ENCODE data around the gene MMADHC. TPM values are rescaled to one million over a fixed set of nuclear protein-coding genes. Genes with fewer than 3 reads are reported as not detected.

Gene MMADHC
- total and polyA plus RNA-seq, 2 of the 4 experiments (the other 2 are of a cell fraction) = 62.6 to 112 TPM

DNA sequence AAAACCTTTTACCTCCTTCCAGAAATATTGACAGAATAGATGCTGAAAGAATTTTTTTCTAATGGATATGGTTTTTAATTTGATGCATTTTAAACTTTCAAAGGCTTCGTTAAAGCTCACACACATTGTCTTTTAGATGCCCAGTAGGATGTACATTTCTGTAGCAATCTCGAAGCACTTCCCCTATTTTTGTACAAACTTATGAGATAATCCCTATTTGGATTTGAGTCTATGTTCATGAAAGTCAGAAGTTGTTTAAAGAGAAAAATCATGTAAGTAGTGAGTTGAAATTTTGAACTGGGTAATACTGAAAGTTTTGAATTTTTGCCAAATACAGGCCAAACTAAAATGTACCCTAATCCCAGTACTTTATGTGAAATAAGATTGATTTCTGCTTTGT lies 38.1 kb upstream of the MMADHC start:
- in situ Hi-C loops (cut with MboI; ENCODE audit: low sequenced_read_pairs) = no loop called here
- Histone ChIP-seq H3K9me1 (ENCODE audit: insufficient read depth, low read length) (no peaks in the 10 kb centered on the region), H2BK20ac (ENCODE audit: low read depth, low read length) (no peak overlapping the region), H4K8ac (ENCODE audit: low read depth in 2 of 2, low read length in 2 of 2) (no peak overlapping the region), H2AFZ (replicated peaks; ENCODE audit: low read length, poor library complexity) (no peak overlapping the region), H2AK5ac (ENCODE audit: low read depth, low read length) (no peak overlapping the region), H2BK15ac (ENCODE audit: low read depth, low read length) (no peak overlapping the region), H3K4me3 (ENCODE audit: insufficient read depth, low read depth, low read length) (no peak overlapping the region), H3K14ac (replicated peaks; ENCODE audit: low read depth, low read length) (no peak overlapping the region), H3K9me3 (ENCODE audit: control insufficient read depth, insufficient read depth, low read length) (no peaks in the 10 kb centered on the region), H2BK120ac (ENCODE audit: low read depth, low read length) (no peak overlapping the region), H4K5ac (ENCODE audit: low read depth, low read length) (no peak overlapping the region), H3K23ac (ENCODE audit: low read depth, low read length) (no peak overlapping the region), H3K9ac (ENCODE audit: low read depth, low read length) (no peak overlapping the region), H3K56ac (ENCODE audit: extremely low read depth, insufficient read depth, low read length) (no peak overlapping the region), H3K79me1 (ENCODE audit: low read depth in 1 of 2, low read length in 2 of 2) (no peaks in the 10 kb centered on the region), H2AK9ac (replicated peaks; ENCODE audit: low read depth, low read length, poor library complexity) (no peak overlapping the region), H3K27ac (ENCODE audit: insufficient read depth, low read length) (no peak overlapping the region), H3K4ac (ENCODE audit: low read depth, low read length) (no peak overlapping the region), H3K36me3 (ENCODE audit: control insufficient read depth, insufficient read depth, low read length) (no peaks in the 10 kb centered on the region), H3K18ac (ENCODE audit: low read depth, low read length) (no peak overlapping the region), H3K4me2 (ENCODE audit: low read depth, low read length) (no peak overlapping the region), H4K91ac (ENCODE audit: insufficient read depth, low read depth, low read length) (no peak overlapping the region), H2BK5ac (ENCODE audit: low read depth, low read length, poor library complexity, severe bottlenecking) (no peak overlapping the region), H4K20me1 (ENCODE audit: insufficient read depth, low read length) (no peaks in the 10 kb centered on the region), H3K4me1 (ENCODE audit: control insufficient read depth, insufficient read depth, low read length) (no peaks in the 10 kb centered on the region), H3K27me3 (ENCODE audit: control insufficient read depth, insufficient read depth, low read length) (no peaks in the 10 kb centered on the region)
- intact Hi-C loops (cut with micrococcal nuclease) = no loop called here
- ChIA-PET POLR2A (ENCODE audit: unreplicated experiment) (no interaction called here), CTCF (interaction anchor here (0.6 kb wide), 1 partner anchor 76 kb away, joined by 4 read pairs; no protein-coding TSS in a partner anchor)
- DNase-seq = no peak
- no peak for ATAC-seq (ENCODE audit: low read depth)
- no TSS peak for BruUV-seq (replicated peaks)
- no CpG with 5 or more reads among the region's 2 CpGs for WGBS, 2 experiments (ENCODE audit: extremely low coverage in 2 of 2, insufficient read length in 1 of 2)
- dilution Hi-C loops (cut with HindIII; ENCODE audit: low sequenced_read_pairs, unreplicated experiment) = no loop called here
- TF ChIP-seq FOS (IDR thresholded peaks at IDR 0.05; ENCODE audit: low read depth, low read length) (no peak), MAZ (IDR thresholded peaks at IDR 0.05; ENCODE audit: borderline replicate concordance, low read depth, low read length) (no peak), RFX5 (IDR thresholded peaks at IDR 0.05; ENCODE audit: low read depth, low read length) (no peak), NFE2L2 (IDR thresholded peaks at IDR 0.05; ENCODE audit: low read depth, low read length) (no peak), CEBPB (IDR thresholded peaks at IDR 0.05; ENCODE audit: low read depth, low read length) (no peak), MAFK (IDR thresholded peaks at IDR 0.05; ENCODE audit: low read depth, low read length) (no peak), SMC3 (IDR thresholded peaks at IDR 0.05; ENCODE audit: low read depth, low read length) (no peak), RAD21 (IDR thresholded peaks at IDR 0.05; ENCODE audit: low read length) (no peak), BHLHE40 (IDR thresholded peaks at IDR 0.05; ENCODE audit: low read depth, low read length) (no peak), POLR2A (IDR thresholded peaks at IDR 0.05; ENCODE audit: low read depth, low read length) (no peak)
- TF ChIP-seq, protein P1, sequence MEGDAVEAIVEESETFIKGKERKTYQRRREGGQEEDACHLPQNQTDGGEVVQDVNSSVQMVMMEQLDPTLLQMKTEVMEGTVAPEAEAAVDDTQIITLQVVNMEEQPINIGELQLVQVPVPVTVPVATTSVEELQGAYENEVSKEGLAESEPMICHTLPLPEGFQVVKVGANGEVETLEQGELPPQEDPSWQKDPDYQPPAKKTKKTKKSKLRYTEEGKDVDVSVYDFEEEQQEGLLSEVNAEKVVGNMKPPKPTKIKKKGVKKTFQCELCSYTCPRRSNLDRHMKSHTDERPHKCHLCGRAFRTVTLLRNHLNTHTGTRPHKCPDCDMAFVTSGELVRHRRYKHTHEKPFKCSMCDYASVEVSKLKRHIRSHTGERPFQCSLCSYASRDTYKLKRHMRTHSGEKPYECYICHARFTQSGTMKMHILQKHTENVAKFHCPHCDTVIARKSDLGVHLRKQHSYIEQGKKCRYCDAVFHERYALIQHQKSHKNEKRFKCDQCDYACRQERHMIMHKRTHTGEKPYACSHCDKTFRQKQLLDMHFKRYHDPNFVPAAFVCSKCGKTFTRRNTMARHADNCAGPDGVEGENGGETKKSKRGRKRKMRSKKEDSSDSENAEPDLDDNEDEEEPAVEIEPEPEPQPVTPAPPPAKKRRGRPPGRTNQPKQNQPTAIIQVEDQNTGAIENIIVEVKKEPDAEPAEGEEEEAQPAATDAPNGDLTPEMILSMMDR (conservative IDR thresholded peaks at IDR 0.05; ENCODE audit: low read depth, low read length) = no peak
- TF ChIP-seq, protein P2, sequence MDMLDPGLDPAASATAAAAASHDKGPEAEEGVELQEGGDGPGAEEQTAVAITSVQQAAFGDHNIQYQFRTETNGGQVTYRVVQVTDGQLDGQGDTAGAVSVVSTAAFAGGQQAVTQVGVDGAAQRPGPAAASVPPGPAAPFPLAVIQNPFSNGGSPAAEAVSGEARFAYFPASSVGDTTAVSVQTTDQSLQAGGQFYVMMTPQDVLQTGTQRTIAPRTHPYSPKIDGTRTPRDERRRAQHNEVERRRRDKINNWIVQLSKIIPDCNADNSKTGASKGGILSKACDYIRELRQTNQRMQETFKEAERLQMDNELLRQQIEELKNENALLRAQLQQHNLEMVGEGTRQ (IDR thresholded peaks at IDR 0.05; ENCODE audit: low read depth, low read length) = no peak
